B cell (primary cell): ENCODE measurements around the gene CACNA1H. TPM values are rescaled to one million over a fixed set of nuclear protein-coding genes. Genes with fewer than 3 reads are reported as not detected.

ENCODE experiments used
- ATAC-seq: fragments of 200-7000 bp; cut with Tn5 transposase; one replicate; pipeline ENCODE4 v1.10.0; 2021; ENCODE audit warnings: low read depth, mild to moderate bottlenecking, moderate number of reproducible peaks, moderate library complexity
- CTCF ChIA-PET: fragments of 350-600 bp; sonication (Branson Sonifier 250); formaldehyde crosslinking; loops from one replicate; lab custom pipeline; 2021; ENCODE audit warnings: antibody characterized with exemption, inconsistent platforms; lab: Charles Lee
- POLR2A ChIA-PET: fragments of 350-600 bp; sonication (Branson Sonifier 250); formaldehyde crosslinking; loops from one replicate; lab custom pipeline; 2021; ENCODE audit warnings: antibody characterized with exemption; lab: Charles Lee
- DNase-seq: peaks from one replicate; pipeline ENCODE4 v3.0.0; 2013
- H2AFZ ChIP-seq: 2 replicates; pipeline ENCODE4 v1.6.1; 2012; ENCODE audit warnings: mild to moderate bottlenecking, low read depth, low read length; ENCODE audit not compliant: insufficient read depth, poor library complexity, severe bottlenecking
- H3K27ac ChIP-seq, 2 donors: 1 replicate in 1 of 2; 2 replicates in 1 of 2; pipeline ENCODE4 v1.5.1; 2012 to 2013; ENCODE audit warnings: low read length in 2 of 2, mild to moderate bottlenecking in 2 of 2, moderate library complexity in 1 of 2
- H3K27me3 ChIP-seq, 4 experiments: fragments of 200-600 bp in 1 of 4; sonication (generic) in 1 of 4; replicated peaks in 1 of 4; 1 replicate in 2 of 4; 2 replicates in 2 of 4; pipeline versions ENCODE4 v1.6.1 to v1.7.0; 2013 to 2016; ENCODE audit warnings: low read length in 3 of 4, mild to moderate bottlenecking in 2 of 4, mixed read lengths in 1 of 4, moderate library complexity in 1 of 4; ENCODE audit not compliant: insufficient read depth in 4 of 4, control insufficient read depth in 3 of 4; ENCODE audit errors: control extremely low read depth in 1 of 4
- H3K36me3 ChIP-seq, 2 experiments: replicated peaks in 1 of 2; 1 replicate in 1 of 2; 2 replicates in 1 of 2; pipeline versions ENCODE4 v1.6.1 to v1.7.1; 2013; ENCODE audit warnings: low read length in 1 of 2; ENCODE audit not compliant: insufficient read depth in 2 of 2, control insufficient read depth in 1 of 2; ENCODE audit errors: control extremely low read depth in 1 of 2, extremely low read depth in 1 of 2
- H3K4me1 ChIP-seq, 2 donors: fragments of 200-600 bp in 1 of 2; sonication (generic) in 1 of 2; 1 replicate in 1 of 2; 2 replicates in 1 of 2; pipeline versions ENCODE4 v1.5.1 to v1.6.1; 2013 to 2017; ENCODE audit warnings: low read length in 2 of 2; ENCODE audit not compliant: control insufficient read depth in 2 of 2, insufficient read depth in 2 of 2
- H3K4me2 ChIP-seq: replicated peaks from 2 replicates; pipeline ENCODE3; 2012; ENCODE audit warnings: mild to moderate bottlenecking, low read depth, low read length; ENCODE audit not compliant: poor library complexity, severe bottlenecking
- H3K4me3 ChIP-seq, 5 experiments: fragments of 200-600 bp in 1 of 5; sonication (generic) in 1 of 5; 1 replicate in 3 of 5; 2 replicates in 2 of 5; pipeline versions ENCODE4 v1.5.1 to v1.7.0; 2011 to 2016; ENCODE audit warnings: low read length in 4 of 5, mild to moderate bottlenecking in 4 of 5, low read depth in 2 of 5, control low read depth in 1 of 5, moderate library complexity in 1 of 5; ENCODE audit not compliant: insufficient read depth in 1 of 5; ENCODE audit errors: control extremely low read depth in 1 of 5, extremely low read depth in 1 of 5
- H3K79me2 ChIP-seq: fragments of 200-600 bp; sonication (generic); one replicate; pipeline ENCODE4 v1.6.0; 2016; ENCODE audit warnings: low read length; ENCODE audit not compliant: control insufficient read depth, insufficient read depth
- H3K9ac ChIP-seq: fragments of 200-600 bp; sonication (generic); 2 replicates; pipeline ENCODE4 v1.6.1; 2017; ENCODE audit warnings: mild to moderate bottlenecking, low read length, moderate library complexity
- H3K9me3 ChIP-seq, 3 donors: one replicate each; pipeline versions ENCODE4 v1.6.1 to v1.7.1; 2013; ENCODE audit warnings: low read length in 2 of 3; ENCODE audit not compliant: control insufficient read depth in 2 of 3, insufficient read depth in 1 of 3; ENCODE audit errors: control extremely low read depth in 1 of 3
- H4K20me1 ChIP-seq: 2 replicates; pipeline ENCODE4 v1.6.0; 2012; ENCODE audit warnings: mild to moderate bottlenecking, low read length; ENCODE audit not compliant: insufficient read depth, control insufficient read depth, poor library complexity, severe bottlenecking
- H3K27ac Mint-ChIP-seq: one replicate; pipeline ENCODE4 v1.8.0; 2021; ENCODE audit warnings: mixed read lengths
- H3K27me3 Mint-ChIP-seq: one replicate; pipeline ENCODE4 v1.8.0; 2021; ENCODE audit warnings: mixed read lengths
- H3K4me1 Mint-ChIP-seq: one replicate; pipeline ENCODE4 v1.8.0; 2021; ENCODE audit warnings: mixed read lengths
- H3K4me3 Mint-ChIP-seq: one replicate; pipeline ENCODE4 v1.8.0; 2021; ENCODE audit warnings: mixed read lengths
- H3K9me3 Mint-ChIP-seq: one replicate; pipeline ENCODE4 v1.8.0; 2022; ENCODE audit warnings: mixed read lengths; ENCODE audit not compliant: insufficient read depth
- EZH2 ChIP-seq: IDR thresholded peaks from 2 replicates; pipeline ENCODE4 v1.6.1; 2012; ENCODE audit warnings: borderline replicate concordance, low read depth, mild to moderate bottlenecking, moderate library complexity, low read length; ENCODE audit not compliant: insufficient read depth, poor library complexity, severe bottlenecking
- WGBS: methylation state at CpG from one replicate; pipeline ENCODE4 v1.1.5; 2013; ENCODE audit warnings: missing lambda C conversion rate; ENCODE audit not compliant: insufficient coverage; 5-methylcytosine and 5-hydroxymethylcytosine counted together
- intact Hi-C: fragments of 100-400 bp; cut with micrococcal nuclease; formaldehyde crosslinking; loops from one replicate; pipeline ENCODE4 v1.10.0; 2022
- polyA plus RNA-seq: library from polyadenylated mRNA; depleted of rRNA; stranded (reverse); fragments of >200 nt; gene quantifications from 2 replicates; pipeline ENCODE4 v1.2.3, GENCODE V29; 2012
- total RNA-seq, 2 donors: library from RNA; stranded (reverse); fragments of 120-200 nt in 1 of 2; gene quantifications; 1 replicate in 1 of 2; 2 replicates in 1 of 2; pipeline versions ENCODE4 v1.2.3 to v1.2.4, GENCODE V29; 2013 to 2022
- TF ChIP-seq, protein P1 (sequence below): fragments of 200-600 bp; IDR thresholded peaks from one replicate; pipeline ENCODE4 v1.8.0; 2022; ENCODE audit warnings: antibody characterized with exemption, mild to moderate bottlenecking

Gene CACNA1H
- total and polyA plus RNA-seq, 2 donors (not counting 1 experiment from before 2014, with no cell fraction given), result 0.05 to 0.10 TPM

DNA sequence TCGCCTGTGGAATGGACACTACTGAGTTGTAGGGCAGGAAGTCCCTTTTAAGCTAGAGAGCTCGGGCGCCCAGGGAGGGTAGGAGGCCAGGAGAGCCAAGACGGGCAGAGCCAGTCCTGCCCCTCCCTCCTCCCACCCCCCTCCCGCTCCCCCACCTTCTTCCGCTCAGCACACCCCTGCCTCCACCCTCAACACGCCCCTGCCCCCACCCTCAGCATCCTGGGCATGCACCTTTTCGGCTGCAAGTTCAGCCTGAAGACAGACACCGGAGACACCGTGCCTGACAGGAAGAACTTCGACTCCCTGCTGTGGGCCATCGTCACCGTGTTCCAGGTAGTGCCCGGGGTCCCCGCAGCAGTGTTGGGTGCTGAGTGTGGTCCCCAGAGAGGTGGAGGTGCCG is 53.9 kb downstream of the CACNA1H start:
- H3K27ac Mint-ChIP-seq, result no peak overlapping the region
- POLR2A ChIA-PET, result no interaction called here

DNA sequence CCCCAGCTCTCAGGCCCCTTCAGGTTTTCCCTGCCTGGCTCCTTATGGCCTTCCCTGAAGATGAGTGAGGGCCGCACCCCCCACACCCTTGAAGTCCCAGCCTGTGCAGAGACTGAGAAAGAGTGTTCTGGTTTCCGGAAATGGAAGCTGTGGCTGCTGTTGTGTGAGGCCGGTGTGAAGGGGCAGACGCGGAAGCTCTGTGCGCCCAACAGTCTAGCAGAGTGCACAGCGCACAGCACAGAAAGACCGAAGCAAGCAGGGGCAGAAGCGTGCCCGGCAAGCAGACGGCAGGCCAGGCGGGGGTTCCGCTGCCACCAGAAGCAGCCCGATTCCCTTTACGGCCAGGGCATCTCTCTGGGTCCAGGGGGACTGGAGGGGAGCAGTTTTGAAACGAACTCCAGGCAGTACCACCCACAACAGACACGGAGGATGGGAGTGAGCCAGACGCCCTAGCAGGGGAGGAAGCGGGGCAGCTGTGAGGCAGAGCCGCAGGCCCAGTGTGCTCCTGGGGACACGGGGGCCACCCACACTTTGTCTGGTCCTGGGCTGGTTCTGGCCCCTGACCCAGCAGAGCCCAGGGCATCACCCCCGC is 55.4 kb downstream of the CACNA1H start:
- Histone ChIP-seq H3K27me3 (no peaks in the 10 kb centered on the region), H3K4me3 (no peak overlapping the region), H3K27ac (no peak overlapping the region), H3K4me1 (no peaks in the 10 kb centered on the region), H2AFZ (no peak overlapping the region), H4K20me1 (no peaks in the 10 kb centered on the region), H3K9me3 (no peaks in the 10 kb centered on the region), H3K36me3 (no peaks in the 10 kb centered on the region), H3K79me2 (no peaks in the 10 kb centered on the region), H3K4me2 (no peak overlapping the region), H3K9ac (no peak overlapping the region)
- intact Hi-C loops, result no loop called here
- CTCF ChIA-PET, result no interaction called here
- TF ChIP-seq EZH2, result no peak
- TF ChIP-seq, protein P1, sequence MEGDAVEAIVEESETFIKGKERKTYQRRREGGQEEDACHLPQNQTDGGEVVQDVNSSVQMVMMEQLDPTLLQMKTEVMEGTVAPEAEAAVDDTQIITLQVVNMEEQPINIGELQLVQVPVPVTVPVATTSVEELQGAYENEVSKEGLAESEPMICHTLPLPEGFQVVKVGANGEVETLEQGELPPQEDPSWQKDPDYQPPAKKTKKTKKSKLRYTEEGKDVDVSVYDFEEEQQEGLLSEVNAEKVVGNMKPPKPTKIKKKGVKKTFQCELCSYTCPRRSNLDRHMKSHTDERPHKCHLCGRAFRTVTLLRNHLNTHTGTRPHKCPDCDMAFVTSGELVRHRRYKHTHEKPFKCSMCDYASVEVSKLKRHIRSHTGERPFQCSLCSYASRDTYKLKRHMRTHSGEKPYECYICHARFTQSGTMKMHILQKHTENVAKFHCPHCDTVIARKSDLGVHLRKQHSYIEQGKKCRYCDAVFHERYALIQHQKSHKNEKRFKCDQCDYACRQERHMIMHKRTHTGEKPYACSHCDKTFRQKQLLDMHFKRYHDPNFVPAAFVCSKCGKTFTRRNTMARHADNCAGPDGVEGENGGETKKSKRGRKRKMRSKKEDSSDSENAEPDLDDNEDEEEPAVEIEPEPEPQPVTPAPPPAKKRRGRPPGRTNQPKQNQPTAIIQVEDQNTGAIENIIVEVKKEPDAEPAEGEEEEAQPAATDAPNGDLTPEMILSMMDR, result no peak
- DNase-seq (no peak), ATAC-seq (no peak)
- Mint-ChIP-seq H3K27ac (no peak overlapping the region), H3K4me3 (no peak overlapping the region), H3K9me3 (no peaks in the 10 kb centered on the region), H3K27me3 (no peaks in the 10 kb centered on the region), H3K4me1 (no peaks in the 10 kb centered on the region)
- POLR2A ChIA-PET, result no interaction called here
- whole genome bisulfite sequencing, result 72% methylated on average over 21 of the region's 22 CpGs

More for the DNA sequence above, 53.9 kb downstream of the CACNA1H start:
- Histone ChIP-seq H3K27ac (no peak overlapping the region), H3K4me1 (no peaks in the 10 kb centered on the region), H3K4me2 (no peak overlapping the region), H3K79me2 (no peaks in the 10 kb centered on the region), H3K4me3 (no peak overlapping the region), H3K9me3 (no peaks in the 10 kb centered on the region), H3K27me3 (no peaks in the 10 kb centered on the region), H4K20me1 (no peaks in the 10 kb centered on the region), H3K36me3 (no peaks in the 10 kb centered on the region), H3K9ac (no peak overlapping the region), H2AFZ (no peak overlapping the region)
- Mint-ChIP-seq H3K27me3 (no peaks in the 10 kb centered on the region), H3K4me1 (no peaks in the 10 kb centered on the region), H3K9me3 (no peaks in the 10 kb centered on the region), H3K4me3 (no peak overlapping the region)
- CTCF ChIA-PET, result no interaction called here
- no peak for TF ChIP-seq EZH2
- TF ChIP-seq, protein P1, result no peak
- ATAC-seq, result no peak
- intact Hi-C loops, result no loop called here
- 78% methylated on average over 10 of the region's 16 CpGs for WGBS
- no peak for DNase-seq
